A549 treated with DMSO at 1 μM for 4 hours (cell line): ENCODE results near the gene ZNF345. TPM values are rescaled to one million over a fixed set of nuclear protein-coding genes. Genes with fewer than 3 reads are reported as not detected.

Experiments used
- total RNA-seq: library from RNA; stranded (reverse); fragments of 200-300 nt; extraction: Qiagen RNA extraction; gene quantifications from 5 replicates; pipeline ENCODE4 v1.2.3, GENCODE V29; 2022; ENCODE audit warnings: low read depth

The ZNF345 gene
- total RNA-seq: 0.07 to 0.49 TPM (median 0.08 TPM) in 5 replicates

GRCh38 chr19:36850559-36851442 is at the start of gene ZNF345:
ZNF345 (plus strand) TSS chr19:36850876; CDS start chr19:36876831, 25,955 bp downstream.

GRCh38 chr19:36837906-36838783 is 12.5 kb upstream of the ZNF345 start, which contains the start of gene ZNF790:
ZNF790 (minus strand) TSS chr19:36838387; CDS start chr19:36825619, 12,768 bp downstream.

GRCh38 chr19:36915992-36916830 is 65.5 kb downstream of the ZNF345 start, which contains the start of the genes ZNF568 and ZNF829:
ZNF568 (plus strand) TSS chr19:36916332; CDS start chr19:36922771, 6,439 bp downstream.
ZNF829 (minus strand) TSS chr19:36916291; CDS start chr19:36915167, 1,124 bp downstream.

Other genes with a start within 250 kb of the ZNF345 start
- 0.02 to 0.24 TPM (median 0.08 TPM) in 3 of 5 replicates, not detected in the others for gene ZNF382, start 245.6 kb upstream of the ZNF345 start, total RNA-seq
- 5.2 to 9.0 TPM (median 7.8 TPM) in 5 replicates for gene ZNF461, start 184.0 kb upstream of the ZNF345 start, total RNA-seq
- 7.7 to 11.0 TPM (median 10.5 TPM) in 5 replicates for gene ZNF567, start 163.3 kb upstream of the ZNF345 start, total RNA-seq
- gene ZNF850, start 78.1 kb upstream of the ZNF345 start, total RNA-seq: 0.36 to 0.99 TPM (median 0.79 TPM) in 5 replicates
- 0.22 to 0.30 TPM (median 0.28 TPM) in 5 replicates for gene ZNF790, start 12.5 kb upstream of the ZNF345 start, total RNA-seq
- 0.45 to 0.53 TPM (median 0.50 TPM) in 5 replicates for gene ZNF829, start 65.4 kb downstream of the ZNF345 start, total RNA-seq
- gene ZNF568, start 65.5 kb downstream of the ZNF345 start, total RNA-seq: 0.68 to 1.4 TPM (median 1.0 TPM) in 5 replicates
- 3.9 to 6.2 TPM (median 5.2 TPM) in 5 replicates for gene ZNF420, start 227.6 kb downstream of the ZNF345 start, total RNA-seq